ENCODE data around the gene AGPAT1.

DNA sequence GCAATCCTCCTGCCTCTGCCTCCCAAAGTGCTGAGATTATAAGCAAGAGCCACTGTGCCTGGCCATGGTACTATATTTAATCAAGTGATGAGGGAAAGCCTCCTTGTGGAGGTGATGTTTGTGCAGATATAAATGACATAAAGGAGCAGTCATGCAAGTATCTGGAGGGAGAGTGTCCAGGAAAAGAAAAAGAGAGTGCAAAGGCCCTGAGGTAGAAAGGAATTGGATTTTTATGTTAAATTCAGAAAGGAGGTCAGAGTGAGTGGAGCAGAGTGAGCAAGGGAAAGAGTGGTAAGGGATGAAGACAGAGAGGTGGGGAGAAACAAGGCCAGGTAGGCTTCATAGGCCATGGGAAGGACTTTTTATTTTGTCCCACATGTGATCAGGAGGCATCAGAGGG, 38.4 kb downstream of the AGPAT1 start:
- TF ChIP-seq SP1 (IDR thresholded peaks at IDR 0.05; ENCODE audit: low read depth) (no peak), POLR2A (IDR thresholded peaks at IDR 0.05; ENCODE audit: borderline replicate concordance, extremely low read depth, insufficient read depth, insufficient read length) (no peak), ELF1 (IDR thresholded peaks at IDR 0.05; ENCODE audit: borderline replicate concordance, low read depth) (no peak), ZNF274 (IDR thresholded peaks at IDR 0.05; ENCODE audit: low read depth, low read length) (no peak)
- TF ChIP-seq, protein P1, sequence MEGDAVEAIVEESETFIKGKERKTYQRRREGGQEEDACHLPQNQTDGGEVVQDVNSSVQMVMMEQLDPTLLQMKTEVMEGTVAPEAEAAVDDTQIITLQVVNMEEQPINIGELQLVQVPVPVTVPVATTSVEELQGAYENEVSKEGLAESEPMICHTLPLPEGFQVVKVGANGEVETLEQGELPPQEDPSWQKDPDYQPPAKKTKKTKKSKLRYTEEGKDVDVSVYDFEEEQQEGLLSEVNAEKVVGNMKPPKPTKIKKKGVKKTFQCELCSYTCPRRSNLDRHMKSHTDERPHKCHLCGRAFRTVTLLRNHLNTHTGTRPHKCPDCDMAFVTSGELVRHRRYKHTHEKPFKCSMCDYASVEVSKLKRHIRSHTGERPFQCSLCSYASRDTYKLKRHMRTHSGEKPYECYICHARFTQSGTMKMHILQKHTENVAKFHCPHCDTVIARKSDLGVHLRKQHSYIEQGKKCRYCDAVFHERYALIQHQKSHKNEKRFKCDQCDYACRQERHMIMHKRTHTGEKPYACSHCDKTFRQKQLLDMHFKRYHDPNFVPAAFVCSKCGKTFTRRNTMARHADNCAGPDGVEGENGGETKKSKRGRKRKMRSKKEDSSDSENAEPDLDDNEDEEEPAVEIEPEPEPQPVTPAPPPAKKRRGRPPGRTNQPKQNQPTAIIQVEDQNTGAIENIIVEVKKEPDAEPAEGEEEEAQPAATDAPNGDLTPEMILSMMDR (IDR thresholded peaks at IDR 0.05 in 2 of 3, conservative IDR thresholded peaks at IDR 0.05 in 1 of 3; ENCODE audit: borderline replicate concordance in 1 of 3, insufficient read depth in 1 of 3, low read depth in 2 of 3, low read length in 2 of 3): no peak

Measured in HCT116 (cell line).